Panc1 (cell line): Measurements from ENCODE around the gene CMKLR1.

Source experiments
- POLR2AphosphoS5 ChIP-seq: IDR thresholded peaks from 2 replicates; pipeline ENCODE4 v1.6.1; 2012; ENCODE audit warnings: mild to moderate bottlenecking, low read depth, low read length, moderate library complexity
- REST ChIP-seq, 2 experiments: IDR thresholded peaks; 2 replicates each; pipeline ENCODE4 v1.6.1; 2011 to 2012; ENCODE audit warnings: low read depth in 2 of 2, control low read depth in 1 of 2, low read length in 1 of 2, mild to moderate bottlenecking in 1 of 2, moderate library complexity in 1 of 2; ENCODE audit not compliant: insufficient read depth in 1 of 2
- SIN3A ChIP-seq: IDR thresholded peaks from 2 replicates; pipeline ENCODE4 v1.6.1; 2012; ENCODE audit warnings: low read depth, mild to moderate bottlenecking, low read length, moderate library complexity, borderline replicate concordance; ENCODE audit not compliant: insufficient read depth
- TCF7L2 ChIP-seq: IDR thresholded peaks from 2 replicates; pipeline ENCODE4 v1.6.1; 2011; ENCODE audit warnings: mild to moderate bottlenecking, low read depth, low read length, inconsistent platforms
- TF ChIP-seq, protein P1 (sequence below): fragments of 450-650 bp; IDR thresholded peaks from 2 replicates; pipeline ENCODE4 v1.5.1; 2017; ENCODE audit warnings: mild to moderate bottlenecking

DNA sequence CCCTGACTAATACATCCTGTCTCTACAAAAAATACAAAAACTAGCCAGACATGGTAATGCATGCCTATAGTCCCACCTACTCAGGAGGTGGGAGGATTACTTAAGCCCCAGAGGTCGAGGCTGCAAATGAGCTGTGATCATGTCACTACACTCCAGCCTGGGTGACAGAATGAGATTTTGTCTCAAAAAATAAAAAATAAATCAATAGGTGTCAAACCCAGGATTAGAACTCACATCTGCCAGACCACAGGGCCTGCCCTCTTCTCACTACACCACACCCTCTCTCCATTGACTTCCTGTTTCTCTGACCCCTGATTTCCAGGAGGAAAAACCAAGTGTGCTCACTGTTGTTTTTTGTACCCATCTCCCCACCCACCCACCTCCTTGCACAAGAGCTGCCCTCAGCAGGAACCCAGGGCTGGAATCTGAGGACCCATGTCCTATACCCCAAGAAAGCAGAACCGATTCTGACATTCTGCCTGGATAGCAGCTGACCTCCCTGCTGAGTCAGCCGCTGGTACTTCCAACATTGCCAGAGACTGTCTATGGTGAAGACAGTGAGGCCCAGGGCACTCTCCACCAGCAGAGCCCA lies 6.2 kb downstream of the CMKLR1 start:
- TF ChIP-seq, protein P1, sequence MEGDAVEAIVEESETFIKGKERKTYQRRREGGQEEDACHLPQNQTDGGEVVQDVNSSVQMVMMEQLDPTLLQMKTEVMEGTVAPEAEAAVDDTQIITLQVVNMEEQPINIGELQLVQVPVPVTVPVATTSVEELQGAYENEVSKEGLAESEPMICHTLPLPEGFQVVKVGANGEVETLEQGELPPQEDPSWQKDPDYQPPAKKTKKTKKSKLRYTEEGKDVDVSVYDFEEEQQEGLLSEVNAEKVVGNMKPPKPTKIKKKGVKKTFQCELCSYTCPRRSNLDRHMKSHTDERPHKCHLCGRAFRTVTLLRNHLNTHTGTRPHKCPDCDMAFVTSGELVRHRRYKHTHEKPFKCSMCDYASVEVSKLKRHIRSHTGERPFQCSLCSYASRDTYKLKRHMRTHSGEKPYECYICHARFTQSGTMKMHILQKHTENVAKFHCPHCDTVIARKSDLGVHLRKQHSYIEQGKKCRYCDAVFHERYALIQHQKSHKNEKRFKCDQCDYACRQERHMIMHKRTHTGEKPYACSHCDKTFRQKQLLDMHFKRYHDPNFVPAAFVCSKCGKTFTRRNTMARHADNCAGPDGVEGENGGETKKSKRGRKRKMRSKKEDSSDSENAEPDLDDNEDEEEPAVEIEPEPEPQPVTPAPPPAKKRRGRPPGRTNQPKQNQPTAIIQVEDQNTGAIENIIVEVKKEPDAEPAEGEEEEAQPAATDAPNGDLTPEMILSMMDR, result no peak
- no peak for TF ChIP-seq POLR2AphosphoS5
- no peak for TF ChIP-seq REST (IDR thresholded peaks at IDR 0.05; ENCODE audit: insufficient read depth in 1 of 2, low read depth in 2 of 2, low read length in 1 of 2)
- TF ChIP-seq TCF7L2, result no peak
- no peak for TF ChIP-seq SIN3A
